ENCODE data around the gene MEIS3. TPM values are rescaled to one million over a fixed set of nuclear protein-coding genes. Genes with fewer than 3 reads are reported as not detected.

The MEIS3 gene
- total and polyA plus RNA-seq, 9 of the 15 experiments (the other 6 are each of a cell fraction or from before 2014, with no cell fraction given), result 0.06 to 0.80 (median 0.25) TPM; not detected in 1

- TF ChIP-seq CTBP1 (IDR thresholded peaks at IDR 0.05; ENCODE audit: borderline replicate concordance) (peak; percentile 24; the same call in 1 of the 2 replicates), NR2C2 (CRISPR knock-in tag; IDR thresholded peaks at IDR 0.05) (peak; percentile 35; the same call in 1 of the 2 replicates), NR2C2 (tag; IDR thresholded peaks at IDR 0.05) (no peak), SMARCA5 (IDR thresholded peaks at IDR 0.05) (0 out of 2 replicates have a peak, but pooled peaks have one; percentile 12)
Measured at GRCh38 chr19:47438793-47439220, 19.5 kb upstream of the MEIS3 start (continued).

- Histone ChIP-seq H3K4me3 (no peak overlapping the region), H3K4me2 (ENCODE audit: insufficient read depth, low read length) (no peak overlapping the region), H2AFZ (ENCODE audit: low read depth, low read length) (no peak overlapping the region), H3K27me3 (ENCODE audit: control insufficient read depth in 2 of 2, insufficient read depth in 2 of 2, low read length in 2 of 2) (peaks cover 3 to 10% of the 10 kb centered on the region in 2 experiments; a peak in 1 of 5 replicates), H3K9me3 (replicated peaks; ENCODE audit: control insufficient read depth, insufficient read depth, low read depth, low read length) (no peaks in the 10 kb centered on the region), H3K36me3 (ENCODE audit: control insufficient read depth, insufficient read depth, low read length) (no peaks in the 10 kb centered on the region), H3K9ac (ENCODE audit: insufficient read depth in 1 of 2, low read depth in 2 of 2, low read length in 2 of 2) (no peak overlapping the region), H3K9me1 (ENCODE audit: control insufficient read depth, insufficient read depth, low read length) (peaks cover 3% of the 10 kb centered on the region), H3K79me2 (ENCODE audit: control insufficient read depth, insufficient read depth, low read length) (no peaks in the 10 kb centered on the region), H3K27ac (ENCODE audit: extremely low read depth, low read depth, low read length) (no peak overlapping the region), H4K20me1 (replicated peaks; ENCODE audit: control insufficient read depth, insufficient read depth, low read length) (peaks cover 19% of the 10 kb centered on the region; the same call in 1 of the 2 replicates), H3K4me1 (replicated peaks in 1 of 2; ENCODE audit: control insufficient read depth in 2 of 2, insufficient read depth in 2 of 2, low read length in 2 of 2) (no peaks in the 10 kb centered on the region; a peak in 1 of 5 replicates)
- no peak for ATAC-seq
- POLR2A ChIA-PET, result interaction anchor here (0.8 to 0.9 kb wide), 2 partner anchors 9 kb away, joined by 3 to 4 read pairs; no protein-coding TSS in a partner anchor
- 4% methylated on average over 12 of the region's 12 CpGs for WGBS (ENCODE audit: insufficient coverage, low coverage, missing lambda C conversion rate)
- no TSS peak for BruUV-seq (replicated peaks)
- FAIRE-seq, result no peak
- DNase-seq (ENCODE audit: extremely low read depth in 1 of 4, low spot score in 3 of 4), result no peak
- intact Hi-C loops (cut with micrococcal nuclease) (loop anchor here (5.0 kb wide), 2 partner anchors 45 to 80 kb away; partner anchors contain the start of genes KPTN and NAPA), in situ Hi-C loops (cut with MboI) (loop anchor here (5.0 kb wide), 1 partner anchor 260 kb away; no protein-coding TSS in a partner anchor)
- CTCF ChIA-PET (ENCODE audit: low intra/inter-chr PET ratio), result interaction anchor here (0.7 to 4.6 kb wide), 4 partner anchors 45 to 351 kb away, joined by 3 to 79 read pairs (median 16); no protein-coding TSS in a partner anchor
- TF ChIP-seq ZNF133 (CRISPR knock-in tag; IDR thresholded peaks at IDR 0.05) (no peak), NCOA4 (IDR thresholded peaks at IDR 0.05; ENCODE audit: partially characterized antibody) (no peak), CBX3 (IDR thresholded peaks at IDR 0.05; ENCODE audit: borderline replicate concordance in 1 of 2, low read length in 2 of 2) (no peak), MIER1 (IDR thresholded peaks at IDR 0.05; ENCODE audit: low read depth) (peak; percentile 91), ETS2 (tag; IDR thresholded peaks at IDR 0.05; ENCODE audit: borderline replicate concordance, poor library complexity, severe bottlenecking) (no peak), MEF2D (tag; conservative IDR thresholded peaks at IDR 0.05; ENCODE audit: low read depth) (no peak), ZNF280A (IDR thresholded peaks at IDR 0.05; ENCODE audit: low read depth, partially characterized antibody) (no peak), RFX7 (CRISPR knock-in tag; IDR thresholded peaks at IDR 0.05) (no peak), GABPB1 (CRISPR knock-in tag; IDR thresholded peaks at IDR 0.05) (no peak), ZBTB7A (IDR thresholded peaks at IDR 0.05; ENCODE audit: borderline replicate concordance, control insufficient read depth, low read depth, low read length) (peak; percentile 59; the same call in 1 of the 2 replicates), POLR3A (IDR thresholded peaks at IDR 0.05; ENCODE audit: borderline replicate concordance, extremely low read depth, insufficient read depth, insufficient read length) (no peak), EHMT2 (IDR thresholded peaks at IDR 0.05) (peak; percentile 95), NR1H2 (CRISPR knock-in tag; IDR thresholded peaks at IDR 0.05) (no peak), ZBED1 (IDR thresholded peaks at IDR 0.05) (no peak), PHB2 (IDR thresholded peaks at IDR 0.05; ENCODE audit: low read depth) (no peak)
- TF ChIP-seq, protein P1, sequence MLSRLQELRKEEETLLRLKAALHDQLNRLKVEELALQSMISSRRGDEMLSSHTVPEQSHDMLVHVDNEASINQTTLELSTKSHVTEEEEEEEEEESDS (CRISPR knock-in tag; IDR thresholded peaks at IDR 0.05), result no peak
Measured at GRCh38 chr19:47437500-47437899, 18.2 kb upstream of the MEIS3 start.
